Ovary (tissue), 9 donors: ENCODE measurements around the gene CADPS2. TPM values are rescaled to one million over a fixed set of nuclear protein-coding genes. Genes with fewer than 3 reads are reported as not detected.

Experiments used
- DNase-seq, 5 donors: peaks; one replicate each; pipeline ENCODE4 v3.0.0-alpha.2; 2019 to 2020
- H3K27ac ChIP-seq, 2 donors: fragments of 200-600 bp; one replicate each; pipeline versions ENCODE4 v1.5.1 to v1.8.0; 2019 to 2022
- H3K27me3 ChIP-seq: fragments of 200-600 bp; one replicate; pipeline ENCODE4 v1.8.0; 2022
- H3K36me3 ChIP-seq: fragments of 200-600 bp; sonication (generic); one replicate; pipeline ENCODE4 v1.5.1; 2019
- H3K4me1 ChIP-seq: one replicate; pipeline ENCODE4 v1.8.1; 2013; ENCODE audit warnings: mild to moderate bottlenecking, moderate library complexity; ENCODE audit not compliant: insufficient read depth
- H3K4me3 ChIP-seq: fragments of 200-600 bp; sonication (generic); one replicate; pipeline ENCODE4 v1.5.1; 2017
- H3K9me3 ChIP-seq, 2 donors: fragments of 200-600 bp in 1 of 2; sonication (generic) in 1 of 2; one replicate each; pipeline versions ENCODE4 v1.5.1 to v1.8.1; 2013 to 2019; ENCODE audit warnings: mild to moderate bottlenecking in 1 of 2, moderate library complexity in 1 of 2
- CTCF ChIP-seq, 3 donors: fragments of 450-650 bp in 2 of 3; fragments of 200-600 bp in 1 of 3; IDR thresholded peaks; one replicate each; pipeline versions ENCODE4 v1.5.1 to v1.8.0; 2016 to 2022; ENCODE audit warnings: antibody characterized with exemption in 3 of 3, mild to moderate bottlenecking in 1 of 3
- EP300 ChIP-seq: sonication (generic); formaldehyde crosslinking; IDR thresholded peaks from one replicate; pipeline ENCODE4 v1.6.1; 2017; ENCODE audit warnings: antibody characterized with exemption
- POLR2A ChIP-seq: fragments of 450-650 bp; IDR thresholded peaks from one replicate; pipeline ENCODE4 v1.6.1; 2017; ENCODE audit warnings: antibody characterized with exemption, mild to moderate bottlenecking, moderate library complexity
- WGBS, 3 donors: extraction: QIAGEN DNeasy Blood & Tissue Kit in 1 of 3; methylation state at CpG; one replicate each; pipeline versions ENCODE4 v1.1.5 to v1.1.7; 2013 to 2017; 5-methylcytosine and 5-hydroxymethylcytosine counted together
- intact Hi-C, 4 donors: fragments of 100-400 bp; cut with DNase I; formaldehyde crosslinking; loops; one replicate each; pipeline versions ENCODE4 v1.11.0 to v1.15.1; 2022 to 2023
- polyA plus RNA-seq, 2 donors: library from polyadenylated mRNA; stranded (reverse); fragments of 200-250 nt in 1 of 2; fragments of 350-450 nt in 1 of 2; fragmentation: Illumina TruSeq in 1 of 2; extraction: RNeasy Lipid Tissue Mini Kit (QIAGEN cat#74804) in 1 of 2; gene quantifications; one replicate each; pipeline ENCODE4 v1.2.3, GENCODE V29; 2013 to 2014
- total RNA-seq, 7 donors: library from RNA; depleted of rRNA in 2 of 7; stranded (reverse); fragments of >200 nt in 2 of 7; fragmentation: NEBNext Ultra II Directional in 3 of 7; extraction: Animal tissue kit (Norgen Biotek cat#: 25700) in 3 of 7; gene quantifications; one replicate each; pipeline versions ENCODE4 v1.1.0 to v1.2.4, GENCODE V29; 2016 to 2023
- donor health status: DM: no; HTN: no; CAD: no; lungs with moderate emphysema.
- donor health status: DM: no; HTN: no; CAD: no.
- donor health status: Bipolar disorder and iron deficiency.
- donor health status: DM: yes; HTN: yes; CAD: no.
- donor health status: DM: no; HTN: no; CAD: no.
- donor health status: DM: yes; HTN: yes; CAD: no.

The CADPS2 gene
- total and polyA plus RNA-seq, 9 donors: 10.1 to 26.7 (median 16.6) TPM

GRCh38 chr7:122736183-122736582 is 150.1 kb downstream of the CADPS2 start:
- WGBS, 3 donors: 96 to 100% (median 99%) methylated on average over 1 of the region's 1 CpG
- H3K36me3 ChIP-seq: no peaks in the 10 kb centered on the region
- no peak overlapping the region for H3K27ac ChIP-seq
- H3K4me1 ChIP-seq: no peaks in the 10 kb centered on the region
- DNase-seq: no peak
- H3K9me3 ChIP-seq: no peaks in the 10 kb centered on the region
- H3K4me3 ChIP-seq: no peak overlapping the region
- intact Hi-C loops: no loop called here
- TF ChIP-seq POLR2A (no peak), EP300 (no peak), CTCF (IDR thresholded peaks at IDR 0.05) (no peak)
- H3K27me3 ChIP-seq: no peaks in the 10 kb centered on the region

- no peaks in the 10 kb centered on the region for H3K9me3 ChIP-seq
- intact Hi-C loops: loop anchor here in 1 of 4 donors (5.0 kb wide), 1 partner anchor 1835 kb away; no protein-coding TSS in a partner anchor
- DNase-seq: no peak
- H3K27me3 ChIP-seq: no peaks in the 10 kb centered on the region
- no peak overlapping the region for H3K4me3 ChIP-seq
- no peaks in the 10 kb centered on the region for H3K36me3 ChIP-seq
- H3K27ac ChIP-seq: no peak overlapping the region
- H3K4me1 ChIP-seq: no peaks in the 10 kb centered on the region
- TF ChIP-seq CTCF (IDR thresholded peaks at IDR 0.05) (no peak), POLR2A (no peak), EP300 (no peak)
- 84 to 95% (median 94%) methylated on average over 1 of the region's 1 CpG for WGBS, 3 donors
These were observed 158.5 kb downstream of the CADPS2 start for GRCh38 chr7:122727759-122728158.

GRCh38 chr7:122727354-122727753 is 158.9 kb downstream of the CADPS2 start:
- Histone ChIP-seq H3K4me1 (no peaks in the 10 kb centered on the region), H3K27me3 (no peaks in the 10 kb centered on the region), H3K9me3 (no peaks in the 10 kb centered on the region), H3K36me3 (no peaks in the 10 kb centered on the region), H3K4me3 (no peak overlapping the region), H3K27ac (no peak overlapping the region)
- intact Hi-C loops: loop anchor here in 1 of 4 donors (5.0 kb wide), 1 partner anchor 1835 kb away; no protein-coding TSS in a partner anchor
- DNase-seq: no peak
- TF ChIP-seq CTCF (IDR thresholded peaks at IDR 0.05) (no peak), EP300 (no peak), POLR2A (no peak)

GRCh38 chr7:122726881-122727280 is 159.4 kb downstream of the CADPS2 start:
- Histone ChIP-seq H3K4me3 (no peak overlapping the region), H3K36me3 (no peaks in the 10 kb centered on the region), H3K9me3 (no peaks in the 10 kb centered on the region), H3K27ac (no peak overlapping the region), H3K4me1 (no peaks in the 10 kb centered on the region), H3K27me3 (no peaks in the 10 kb centered on the region)
- intact Hi-C loops: loop anchor here in 1 of 4 donors (5.0 kb wide), 1 partner anchor 1835 kb away; no protein-coding TSS in a partner anchor
- no peak for DNase-seq
- TF ChIP-seq CTCF (IDR thresholded peaks at IDR 0.05): no peak
- no peak for TF ChIP-seq POLR2A
- no peak for TF ChIP-seq EP300
- 74 to 85% (median 84%) methylated on average over 2 of the region's 2 CpGs for WGBS, 3 donors
